Fibroblast of the aortic adventitia (primary cell): ENCODE results near the gene NTHL1. TPM values are rescaled to one million over a fixed set of nuclear protein-coding genes. Genes with fewer than 3 reads are reported as not detected.

Experiments used
- DNase-seq: peaks from one replicate; pipeline ENCODE4 v3.0.0-alpha.2; 2010; ENCODE audit warnings: low read depth
- H3K4me3 ChIP-seq: 2 replicates; pipeline ENCODE4 v1.5.1; 2011; ENCODE audit warnings: low read depth, mild to moderate bottlenecking, control low read depth, low read length, moderate library complexity
- CTCF ChIP-seq: IDR thresholded peaks from 2 replicates; pipeline ENCODE4 v1.5.1; 2011; ENCODE audit warnings: mild to moderate bottlenecking, low read length, control low read depth, inconsistent platforms; ENCODE audit not compliant: insufficient read depth
- total RNA-seq: library from RNA; depleted of rRNA; stranded (reverse); fragments of >200 nt; gene quantifications from 2 replicates; pipeline ENCODE4 v1.2.3, GENCODE V29; 2012; ENCODE audit warnings: low replicate concordance

Gene NTHL1
- total RNA-seq, 1 donor: 18.8 TPM

GRCh38 chr16:2003827-2004641 lies 43.6 kb downstream of the NTHL1 start:
- peak; percentile 94 for TF ChIP-seq CTCF

GRCh38 chr16:2003231-2003826 lies 44.3 kb downstream of the NTHL1 start:
- H3K4me3 ChIP-seq: no peak overlapping the region
- no peak for DNase-seq
- no peak for TF ChIP-seq CTCF

More at GRCh38 chr16:2003827-2004641, 43.6 kb downstream of the NTHL1 start:
- peak; percentile 71 for DNase-seq
- peak overlapping the region; percentile 13 for H3K4me3 ChIP-seq

- H3K4me3 ChIP-seq: no peak overlapping the region
- no peak for DNase-seq
- TF ChIP-seq CTCF: no peak
Observed at GRCh38 chr16:2002406-2003230, 45.0 kb downstream of the NTHL1 start.

- no peak for TF ChIP-seq CTCF
- DNase-seq: no peak
- H3K4me3 ChIP-seq: no peak overlapping the region
Observed at GRCh38 chr16:2001456-2002355, 45.9 kb downstream of the NTHL1 start.

GRCh38 chr16:2001035-2001434 lies 46.6 kb downstream of the NTHL1 start:
- no peak overlapping the region for H3K4me3 ChIP-seq
- DNase-seq: no peak
- TF ChIP-seq CTCF: no peak
